Endothelial cell of umbilical vein (primary cell): ENCODE measurements around the gene ELAVL1.

Source experiments
- EZH2 ChIP-seq: IDR thresholded peaks from 2 replicates; pipeline ENCODE4 v1.6.1; 2012; ENCODE audit warnings: borderline replicate concordance, low read depth, mild to moderate bottlenecking, moderate library complexity, low read length, inconsistent platforms; ENCODE audit not compliant: severe bottlenecking
- GATA2 ChIP-seq: IDR thresholded peaks from 2 replicates; pipeline ENCODE4 v1.7.0; 2011; ENCODE audit warnings: low read depth, mild to moderate bottlenecking, moderate library complexity, mixed read lengths, low read length; ENCODE audit not compliant: insufficient read length, insufficient read depth
- JUN ChIP-seq: IDR thresholded peaks from 2 replicates; pipeline ENCODE4 v1.6.1; 2011; ENCODE audit warnings: borderline replicate concordance, low read depth; ENCODE audit not compliant: insufficient read length, insufficient read depth
- MYC ChIP-seq: IDR thresholded peaks from one replicate; pipeline ENCODE4 v1.6.1; 2011; ENCODE audit warnings: mild to moderate bottlenecking, low read depth, low read length
- POLR2A ChIP-seq: IDR thresholded peaks from 2 replicates; pipeline ENCODE4 v1.6.1; 2012; ENCODE audit warnings: low read depth, mild to moderate bottlenecking, control low read depth, low read length
- POLR2AphosphoS5 ChIP-seq: IDR thresholded peaks from 2 replicates; pipeline ENCODE4 v1.6.1; 2012; ENCODE audit warnings: low read depth, mild to moderate bottlenecking, control low read depth, low read length, moderate library complexity; ENCODE audit not compliant: insufficient read depth
- TF ChIP-seq, protein P1 (sequence below): IDR thresholded peaks from 2 replicates; pipeline ENCODE4 v1.6.1; 2011; ENCODE audit not compliant: insufficient read depth, insufficient read length
- TF ChIP-seq, protein P2 (sequence below), 2 donors: IDR thresholded peaks; 1 replicate in 1 of 2; 2 replicates in 1 of 2; pipeline ENCODE4 v1.5.1; 2011; ENCODE audit warnings: low read length in 2 of 2, mild to moderate bottlenecking in 2 of 2, moderate library complexity in 2 of 2, control low read depth in 1 of 2, inconsistent platforms in 1 of 2, low read depth in 1 of 2; ENCODE audit not compliant: insufficient read depth in 1 of 2; ENCODE audit errors: extremely low read depth in 1 of 2

DNA sequence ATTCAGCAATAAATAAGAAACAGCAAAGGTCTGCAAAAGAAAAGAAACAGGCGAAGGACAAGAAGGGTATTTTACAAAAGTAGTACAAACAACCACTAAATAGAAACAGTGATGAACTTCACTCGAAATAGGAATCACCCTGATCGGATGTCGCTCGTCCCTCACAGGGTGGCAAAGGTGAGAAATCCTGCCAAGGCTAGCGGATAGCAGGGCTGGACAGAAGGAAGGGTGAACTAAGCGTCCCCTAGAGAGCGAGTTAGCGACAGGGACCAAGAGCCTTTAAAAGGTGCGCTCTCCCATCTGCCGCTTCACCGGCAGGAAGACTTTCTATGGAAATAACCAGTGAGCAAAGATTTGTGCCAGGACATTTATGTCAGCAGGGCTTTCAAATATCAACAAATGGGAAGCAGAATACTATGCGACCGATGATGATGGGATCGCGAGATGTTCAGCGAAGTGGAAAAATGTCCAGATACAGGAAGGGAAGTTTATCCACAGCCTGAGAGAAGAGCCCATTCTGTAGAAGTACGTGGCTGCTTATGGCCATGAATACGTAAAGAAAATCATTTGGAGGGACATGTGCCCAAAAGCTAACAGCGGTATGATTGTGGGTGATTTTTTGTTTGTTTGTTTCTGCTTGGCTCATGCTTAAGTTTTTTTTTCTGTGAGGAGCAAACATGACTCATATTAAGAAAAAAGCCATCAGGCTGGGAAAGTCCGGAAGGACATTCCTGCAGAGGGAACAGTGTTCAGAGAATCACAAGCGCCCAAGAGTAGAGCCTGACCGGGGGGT is 18.9 kb downstream of the ELAVL1 start:
- TF ChIP-seq POLR2A (no peak), JUN (peak; percentile 35), POLR2AphosphoS5 (no peak), MYC (no peak), EZH2 (no peak), GATA2 (no peak)
- TF ChIP-seq, protein P1, sequence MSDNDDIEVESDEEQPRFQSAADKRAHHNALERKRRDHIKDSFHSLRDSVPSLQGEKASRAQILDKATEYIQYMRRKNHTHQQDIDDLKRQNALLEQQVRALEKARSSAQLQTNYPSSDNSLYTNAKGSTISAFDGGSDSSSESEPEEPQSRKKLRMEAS = no peak
- TF ChIP-seq, protein P2, sequence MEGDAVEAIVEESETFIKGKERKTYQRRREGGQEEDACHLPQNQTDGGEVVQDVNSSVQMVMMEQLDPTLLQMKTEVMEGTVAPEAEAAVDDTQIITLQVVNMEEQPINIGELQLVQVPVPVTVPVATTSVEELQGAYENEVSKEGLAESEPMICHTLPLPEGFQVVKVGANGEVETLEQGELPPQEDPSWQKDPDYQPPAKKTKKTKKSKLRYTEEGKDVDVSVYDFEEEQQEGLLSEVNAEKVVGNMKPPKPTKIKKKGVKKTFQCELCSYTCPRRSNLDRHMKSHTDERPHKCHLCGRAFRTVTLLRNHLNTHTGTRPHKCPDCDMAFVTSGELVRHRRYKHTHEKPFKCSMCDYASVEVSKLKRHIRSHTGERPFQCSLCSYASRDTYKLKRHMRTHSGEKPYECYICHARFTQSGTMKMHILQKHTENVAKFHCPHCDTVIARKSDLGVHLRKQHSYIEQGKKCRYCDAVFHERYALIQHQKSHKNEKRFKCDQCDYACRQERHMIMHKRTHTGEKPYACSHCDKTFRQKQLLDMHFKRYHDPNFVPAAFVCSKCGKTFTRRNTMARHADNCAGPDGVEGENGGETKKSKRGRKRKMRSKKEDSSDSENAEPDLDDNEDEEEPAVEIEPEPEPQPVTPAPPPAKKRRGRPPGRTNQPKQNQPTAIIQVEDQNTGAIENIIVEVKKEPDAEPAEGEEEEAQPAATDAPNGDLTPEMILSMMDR (IDR thresholded peaks at IDR 0.05; ENCODE audit: extremely low read depth in 1 of 2, insufficient read depth in 1 of 2, low read depth in 1 of 2, low read length in 2 of 2) = no peak
